IMR-90 (cell line): ENCODE results near the gene CLDN14. TPM values are rescaled to one million over a fixed set of nuclear protein-coding genes. Genes with fewer than 3 reads are reported as not detected.

ENCODE experiments used
- ATAC-seq: fragments of 200-7000 bp; cut with Tn5 transposase; 2 replicates; pipeline ENCODE4 v1.9.1; 2020; ENCODE audit warnings: low read depth, mild to moderate bottlenecking, moderate library complexity
- BruUV-seq: library from RNA; stranded (reverse); fragments of 400-500 nt; replicated peaks from 2 replicates; lab custom pipeline; 2021; lab: Mats Ljungman, UMichigan
- CTCF ChIA-PET: fragments of 300-600 bp; formaldehyde crosslinking; extraction: SDS; loops from one replicate; lab custom pipeline; 2021; ENCODE audit warnings: antibody characterized with exemption; lab: Yijun Ruan, JAX
- POLR2A ChIA-PET: fragments of 300-600 bp; sonication (Branson Sonifier 250); formaldehyde crosslinking; loops from one replicate; lab custom pipeline; 2022; ENCODE audit warnings: antibody characterized with exemption; ENCODE audit not compliant: unreplicated experiment; lab: Charles Lee
- DNase-seq: peaks from one replicate; pipeline ENCODE4 v3.0.0; 2013
- H2AFZ ChIP-seq: replicated peaks from 2 replicates; pipeline ENCODE3; 2013; ENCODE audit warnings: low read length, mild to moderate bottlenecking; ENCODE audit not compliant: poor library complexity
- H2AK5ac ChIP-seq: 2 replicates; pipeline ENCODE4 v1.6.1; 2013; ENCODE audit warnings: low read depth, low read length, inconsistent platforms
- H2AK9ac ChIP-seq: replicated peaks from 2 replicates; pipeline ENCODE3; 2013; ENCODE audit warnings: mild to moderate bottlenecking, low read depth, low read length, moderate library complexity; ENCODE audit not compliant: poor library complexity
- H2BK120ac ChIP-seq: 2 replicates; pipeline ENCODE4 v1.6.1; 2013; ENCODE audit warnings: low read depth, low read length, inconsistent platforms
- H2BK15ac ChIP-seq: 3 replicates; pipeline ENCODE4 v1.6.1; 2013; ENCODE audit warnings: low read depth, low read length, inconsistent platforms
- H2BK20ac ChIP-seq: 2 replicates; pipeline ENCODE4 v1.6.1; 2013; ENCODE audit warnings: low read depth, mild to moderate bottlenecking, inconsistent platforms, low read length, moderate library complexity
- H2BK5ac ChIP-seq: 2 replicates; pipeline ENCODE4 v1.6.1; 2013; ENCODE audit warnings: mild to moderate bottlenecking, low read depth, low read length, inconsistent platforms; ENCODE audit not compliant: poor library complexity, severe bottlenecking
- H3K14ac ChIP-seq: replicated peaks from 2 replicates; pipeline ENCODE4 v1.6.1; 2013; ENCODE audit warnings: low read depth, low read length, inconsistent platforms
- H3K18ac ChIP-seq: 2 replicates; pipeline ENCODE4 v1.6.1; 2013; ENCODE audit warnings: low read depth, low read length, control low read depth
- H3K23ac ChIP-seq: 2 replicates; pipeline ENCODE4 v1.6.1; 2013; ENCODE audit warnings: low read depth, low read length, inconsistent platforms
- H3K27ac ChIP-seq: 2 replicates; pipeline ENCODE4 v1.5.1; 2013; ENCODE audit warnings: mild to moderate bottlenecking, control low read depth, low read length; ENCODE audit not compliant: insufficient read depth
- H3K27me3 ChIP-seq: 2 replicates; pipeline ENCODE4 v1.6.1; 2013; ENCODE audit warnings: low read length; ENCODE audit not compliant: control insufficient read depth, insufficient read depth
- H3K36me3 ChIP-seq: 2 replicates; pipeline ENCODE4 v1.6.1; 2013; ENCODE audit warnings: low read length, mixed read lengths; ENCODE audit not compliant: control insufficient read depth, insufficient read depth
- H3K4ac ChIP-seq: 2 replicates; pipeline ENCODE4 v1.6.1; 2013; ENCODE audit warnings: low read depth, low read length, inconsistent platforms
- H3K4me1 ChIP-seq: 2 replicates; pipeline ENCODE4 v1.6.1; 2013; ENCODE audit warnings: low read length, mixed read lengths; ENCODE audit not compliant: control insufficient read depth, insufficient read depth
- H3K4me2 ChIP-seq: 2 replicates; pipeline ENCODE4 v1.6.1; 2013; ENCODE audit warnings: low read depth, mild to moderate bottlenecking, control low read depth, low read length, moderate library complexity
- H3K4me3 ChIP-seq: 2 replicates; pipeline ENCODE4 v1.5.1; 2013; ENCODE audit warnings: low read depth, mild to moderate bottlenecking, control low read depth, low read length, moderate library complexity; ENCODE audit not compliant: insufficient read depth
- H3K56ac ChIP-seq: 2 replicates; pipeline ENCODE4 v1.6.1; 2013; ENCODE audit warnings: low read length, inconsistent platforms; ENCODE audit not compliant: insufficient read depth; ENCODE audit errors: extremely low read depth
- H3K79me1 ChIP-seq, 2 experiments: 2 replicates each; pipeline ENCODE4 v1.6.1; 2013; ENCODE audit warnings: low read length in 2 of 2, inconsistent platforms in 1 of 2, low read depth in 1 of 2
- H3K9ac ChIP-seq: 2 replicates; pipeline ENCODE4 v1.6.1; 2013; ENCODE audit warnings: low read depth, low read length, control low read depth
- H3K9me1 ChIP-seq: 2 replicates; pipeline ENCODE4 v1.6.1; 2013; ENCODE audit warnings: low read length, inconsistent platforms; ENCODE audit not compliant: insufficient read depth
- H3K9me3 ChIP-seq: 2 replicates; pipeline ENCODE4 v1.6.1; 2013; ENCODE audit warnings: low read length; ENCODE audit not compliant: control insufficient read depth, insufficient read depth
- H4K20me1 ChIP-seq: 2 replicates; pipeline ENCODE4 v1.6.1; 2013; ENCODE audit warnings: low read length, inconsistent platforms; ENCODE audit not compliant: insufficient read depth
- H4K5ac ChIP-seq: 2 replicates; pipeline ENCODE4 v1.6.1; 2013; ENCODE audit warnings: mild to moderate bottlenecking, low read depth, low read length, control low read depth
- H4K8ac ChIP-seq, 2 experiments: 2 replicates each; pipeline ENCODE4 v1.6.1; 2013; ENCODE audit warnings: low read depth in 2 of 2, low read length in 2 of 2, control low read depth in 1 of 2, inconsistent platforms in 1 of 2
- H4K91ac ChIP-seq: 2 replicates; pipeline ENCODE4 v1.6.1; 2013; ENCODE audit warnings: low read depth, low read length, inconsistent platforms; ENCODE audit not compliant: insufficient read depth
- FOS ChIP-seq: fragments of 150-350 bp; IDR thresholded peaks from 2 replicates; pipeline ENCODE4 v1.6.1; 2016; ENCODE audit warnings: low read depth, low read length
- WGBS, 2 experiments: methylation state at CpG; one replicate each; pipeline versions ENCODE4 v1.1.5 to v1.1.7; 2013; ENCODE audit warnings: missing lambda C conversion rate in 2 of 2; ENCODE audit not compliant: insufficient read length in 1 of 2; ENCODE audit errors: extremely low coverage in 2 of 2; 5-methylcytosine and 5-hydroxymethylcytosine counted together
- dilution Hi-C: fragments of 300-500 bp; cut with HindIII; formaldehyde crosslinking; loops from one replicate; pipeline ENCODE4 v1.14.3; 2018; ENCODE audit warnings: low sequenced_read_pairs; ENCODE audit not compliant: unreplicated experiment
- in situ Hi-C: fragments of 300-500 bp; cut with MboI; formaldehyde crosslinking; loops from 3 replicates; pipeline ENCODE4 v1.14.3; 2019; ENCODE audit warnings: low sequenced_read_pairs, inconsistent platforms, mixed read lengths
- intact Hi-C: fragments of 100-400 bp; cut with micrococcal nuclease; formaldehyde crosslinking; loops from 2 replicates; pipeline ENCODE4 v1.10.0; 2022
- polyA plus RNA-seq, 3 experiments: library from polyadenylated mRNA; depleted of rRNA; stranded (reverse); fragments of >200 nt; gene quantifications; 2 replicates each; pipeline ENCODE4 v1.2.3, GENCODE V29; 2012; ENCODE audit warnings: low replicate concordance in 1 of 3
- total RNA-seq: library from RNA; depleted of rRNA; stranded (reverse); fragments of >200 nt; gene quantifications from 2 replicates; pipeline ENCODE4 v1.2.3, GENCODE V29; 2012

CLDN14 gene
- total and polyA plus RNA-seq, 2 of the 4 experiments (the other 2 are of a cell fraction) = not detected

- H4K20me1 ChIP-seq = no peaks in the 10 kb centered on the region
- H3K9me1 ChIP-seq = no peaks in the 10 kb centered on the region; the same call in 1 of the 2 replicates
- no peaks in the 10 kb centered on the region for H3K36me3 ChIP-seq
- H3K4ac ChIP-seq = no peak overlapping the region
- WGBS, 2 experiments = no CpG with 5 or more reads among the region's 8 CpGs
- H3K9ac ChIP-seq = no peak overlapping the region
- ChIA-PET CTCF (no interaction called here), POLR2A (no interaction called here)
- no peaks in the 10 kb centered on the region for H3K9me3 ChIP-seq
- in situ Hi-C loops = no loop called here
- no peak overlapping the region for H3K4me3 ChIP-seq
- no peak overlapping the region for H4K8ac ChIP-seq
- no peak overlapping the region for H2BK15ac ChIP-seq
- H3K23ac ChIP-seq = no peak overlapping the region
- intact Hi-C loops = no loop called here
- H3K14ac ChIP-seq = no peak overlapping the region
- no peak overlapping the region for H3K18ac ChIP-seq
- no TSS peak for BruUV-seq
- no peak overlapping the region for H3K27ac ChIP-seq
- H2BK20ac ChIP-seq = no peak overlapping the region
- H4K91ac ChIP-seq = no peak overlapping the region
- no peak overlapping the region for H4K5ac ChIP-seq
- H3K56ac ChIP-seq = no peak overlapping the region
- TF ChIP-seq FOS = no peak
- H2AK5ac ChIP-seq = no peak overlapping the region
- peaks cover 2% of the 10 kb centered on the region; the same call in 1 of the 2 replicates for H3K27me3 ChIP-seq
- no peak overlapping the region for H2AK9ac ChIP-seq
- H2BK120ac ChIP-seq = no peak overlapping the region
- DNase-seq (peak; percentile 21), ATAC-seq (no peak)
- dilution Hi-C loops = no loop called here
- no peaks in the 10 kb centered on the region for H3K79me1 ChIP-seq
- H3K4me1 ChIP-seq = no peaks in the 10 kb centered on the region
- no peak overlapping the region for H3K4me2 ChIP-seq
- no peak overlapping the region for H2AFZ ChIP-seq
- no peak overlapping the region for H2BK5ac ChIP-seq
Observed at GRCh38 chr21:36466061-36466511, 13.8 kb downstream of the CLDN14 start.
